IMR-90 (cell line): Measurements from ENCODE around the gene PCBP4. TPM values are rescaled to one million over a fixed set of nuclear protein-coding genes. Genes with fewer than 3 reads are reported as not detected.

Experiments used
- ATAC-seq: fragments of 200-7000 bp; cut with Tn5 transposase; 2 replicates; pipeline ENCODE4 v1.9.1; 2020; ENCODE audit warnings: low read depth, mild to moderate bottlenecking, moderate library complexity
- BruUV-seq: library from RNA; stranded (reverse); fragments of 400-500 nt; replicated peaks from 2 replicates; lab custom pipeline; 2021; lab: Mats Ljungman, UMichigan
- CTCF ChIA-PET: fragments of 300-600 bp; formaldehyde crosslinking; extraction: SDS; loops from one replicate; lab custom pipeline; 2021; ENCODE audit warnings: antibody characterized with exemption; lab: Yijun Ruan, JAX
- POLR2A ChIA-PET: fragments of 300-600 bp; sonication (Branson Sonifier 250); formaldehyde crosslinking; loops from one replicate; lab custom pipeline; 2022; ENCODE audit warnings: antibody characterized with exemption; ENCODE audit not compliant: unreplicated experiment; lab: Charles Lee
- DNase-seq: peaks from one replicate; pipeline ENCODE4 v3.0.0; 2013
- H2AFZ ChIP-seq: replicated peaks from 2 replicates; pipeline ENCODE3; 2013; ENCODE audit warnings: low read length, mild to moderate bottlenecking; ENCODE audit not compliant: poor library complexity
- H2AK5ac ChIP-seq: 2 replicates; pipeline ENCODE4 v1.6.1; 2013; ENCODE audit warnings: low read depth, low read length, inconsistent platforms
- H2AK9ac ChIP-seq: replicated peaks from 2 replicates; pipeline ENCODE3; 2013; ENCODE audit warnings: mild to moderate bottlenecking, low read depth, low read length, moderate library complexity; ENCODE audit not compliant: poor library complexity
- H2BK120ac ChIP-seq: 2 replicates; pipeline ENCODE4 v1.6.1; 2013; ENCODE audit warnings: low read depth, low read length, inconsistent platforms
- H2BK15ac ChIP-seq: 3 replicates; pipeline ENCODE4 v1.6.1; 2013; ENCODE audit warnings: low read depth, low read length, inconsistent platforms
- H2BK20ac ChIP-seq: 2 replicates; pipeline ENCODE4 v1.6.1; 2013; ENCODE audit warnings: low read depth, mild to moderate bottlenecking, inconsistent platforms, low read length, moderate library complexity
- H2BK5ac ChIP-seq: 2 replicates; pipeline ENCODE4 v1.6.1; 2013; ENCODE audit warnings: mild to moderate bottlenecking, low read depth, low read length, inconsistent platforms; ENCODE audit not compliant: poor library complexity, severe bottlenecking
- H3K14ac ChIP-seq: replicated peaks from 2 replicates; pipeline ENCODE4 v1.6.1; 2013; ENCODE audit warnings: low read depth, low read length, inconsistent platforms
- H3K18ac ChIP-seq: 2 replicates; pipeline ENCODE4 v1.6.1; 2013; ENCODE audit warnings: low read depth, low read length, control low read depth
- H3K23ac ChIP-seq: 2 replicates; pipeline ENCODE4 v1.6.1; 2013; ENCODE audit warnings: low read depth, low read length, inconsistent platforms
- H3K27ac ChIP-seq: 2 replicates; pipeline ENCODE4 v1.5.1; 2013; ENCODE audit warnings: mild to moderate bottlenecking, control low read depth, low read length; ENCODE audit not compliant: insufficient read depth
- H3K27me3 ChIP-seq: 2 replicates; pipeline ENCODE4 v1.6.1; 2013; ENCODE audit warnings: low read length; ENCODE audit not compliant: control insufficient read depth, insufficient read depth
- H3K36me3 ChIP-seq: 2 replicates; pipeline ENCODE4 v1.6.1; 2013; ENCODE audit warnings: low read length, mixed read lengths; ENCODE audit not compliant: control insufficient read depth, insufficient read depth
- H3K4ac ChIP-seq: 2 replicates; pipeline ENCODE4 v1.6.1; 2013; ENCODE audit warnings: low read depth, low read length, inconsistent platforms
- H3K4me1 ChIP-seq: 2 replicates; pipeline ENCODE4 v1.6.1; 2013; ENCODE audit warnings: low read length, mixed read lengths; ENCODE audit not compliant: control insufficient read depth, insufficient read depth
- H3K4me2 ChIP-seq: 2 replicates; pipeline ENCODE4 v1.6.1; 2013; ENCODE audit warnings: low read depth, mild to moderate bottlenecking, control low read depth, low read length, moderate library complexity
- H3K4me3 ChIP-seq: 2 replicates; pipeline ENCODE4 v1.5.1; 2013; ENCODE audit warnings: low read depth, mild to moderate bottlenecking, control low read depth, low read length, moderate library complexity; ENCODE audit not compliant: insufficient read depth
- H3K56ac ChIP-seq: 2 replicates; pipeline ENCODE4 v1.6.1; 2013; ENCODE audit warnings: low read length, inconsistent platforms; ENCODE audit not compliant: insufficient read depth; ENCODE audit errors: extremely low read depth
- H3K79me1 ChIP-seq, 2 experiments: 2 replicates each; pipeline ENCODE4 v1.6.1; 2013; ENCODE audit warnings: low read length in 2 of 2, inconsistent platforms in 1 of 2, low read depth in 1 of 2
- H3K9ac ChIP-seq: 2 replicates; pipeline ENCODE4 v1.6.1; 2013; ENCODE audit warnings: low read depth, low read length, control low read depth
- H3K9me1 ChIP-seq: 2 replicates; pipeline ENCODE4 v1.6.1; 2013; ENCODE audit warnings: low read length, inconsistent platforms; ENCODE audit not compliant: insufficient read depth
- H3K9me3 ChIP-seq: 2 replicates; pipeline ENCODE4 v1.6.1; 2013; ENCODE audit warnings: low read length; ENCODE audit not compliant: control insufficient read depth, insufficient read depth
- H4K20me1 ChIP-seq: 2 replicates; pipeline ENCODE4 v1.6.1; 2013; ENCODE audit warnings: low read length, inconsistent platforms; ENCODE audit not compliant: insufficient read depth
- H4K5ac ChIP-seq: 2 replicates; pipeline ENCODE4 v1.6.1; 2013; ENCODE audit warnings: mild to moderate bottlenecking, low read depth, low read length, control low read depth
- H4K8ac ChIP-seq, 2 experiments: 2 replicates each; pipeline ENCODE4 v1.6.1; 2013; ENCODE audit warnings: low read depth in 2 of 2, low read length in 2 of 2, control low read depth in 1 of 2, inconsistent platforms in 1 of 2
- H4K91ac ChIP-seq: 2 replicates; pipeline ENCODE4 v1.6.1; 2013; ENCODE audit warnings: low read depth, low read length, inconsistent platforms; ENCODE audit not compliant: insufficient read depth
- CEBPB ChIP-seq: IDR thresholded peaks from 2 replicates; pipeline ENCODE4 v1.6.1; 2012; ENCODE audit warnings: low read depth, low read length, improper control_type of control experiment
- CTCF ChIP-seq: conservative IDR thresholded peaks from 2 replicates; pipeline ENCODE4 v1.5.1; 2012; ENCODE audit warnings: mild to moderate bottlenecking, low read depth, low read length, improper control_type of control experiment
- ELK1 ChIP-seq: fragments of 150-350 bp; IDR thresholded peaks from 2 replicates; pipeline ENCODE4 v1.6.1; 2016; ENCODE audit warnings: low read depth, mild to moderate bottlenecking, low read length, moderate library complexity, borderline replicate concordance
- FOS ChIP-seq: fragments of 150-350 bp; IDR thresholded peaks from 2 replicates; pipeline ENCODE4 v1.6.1; 2016; ENCODE audit warnings: low read depth, low read length
- MAZ ChIP-seq: IDR thresholded peaks from 2 replicates; pipeline ENCODE4 v1.6.1; 2012; ENCODE audit warnings: low read depth, mild to moderate bottlenecking, low read length, improper control_type of control experiment, moderate library complexity, borderline replicate concordance
- MXI1 ChIP-seq: IDR thresholded peaks from 2 replicates; pipeline ENCODE4 v1.6.1; 2012; ENCODE audit warnings: low read depth, mild to moderate bottlenecking, low read length, moderate library complexity, borderline replicate concordance
- NFE2L2 ChIP-seq: fragments of 150-350 bp; IDR thresholded peaks from 2 replicates; pipeline ENCODE4 v1.6.1; 2016; ENCODE audit warnings: low read depth, mild to moderate bottlenecking, low read length
- RAD21 ChIP-seq: IDR thresholded peaks from 2 replicates; pipeline ENCODE4 v1.6.1; 2012; ENCODE audit warnings: low read length, improper control_type of control experiment
- RCOR1 ChIP-seq: IDR thresholded peaks from 2 replicates; pipeline ENCODE4 v1.6.1; 2012; ENCODE audit warnings: mild to moderate bottlenecking, low read length, improper control_type of control experiment; ENCODE audit not compliant: insufficient replicate concordance
- RFX5 ChIP-seq: IDR thresholded peaks from 2 replicates; pipeline ENCODE4 v1.8.0; 2012; ENCODE audit warnings: low read depth, mild to moderate bottlenecking, low read length, moderate library complexity
- SMC3 ChIP-seq: fragments of 150-350 bp; IDR thresholded peaks from 2 replicates; pipeline ENCODE4 v1.6.1; 2016; ENCODE audit warnings: low read depth, mild to moderate bottlenecking, antibody characterized with exemption, low read length, moderate library complexity
- USF2 ChIP-seq: fragments of 150-350 bp; IDR thresholded peaks from 2 replicates; pipeline ENCODE4 v1.6.1; 2017; ENCODE audit warnings: mild to moderate bottlenecking, antibody characterized with exemption, low read length, low read depth
- WGBS, 2 experiments: methylation state at CpG; one replicate each; pipeline versions ENCODE4 v1.1.5 to v1.1.7; 2013; ENCODE audit warnings: missing lambda C conversion rate in 2 of 2; ENCODE audit not compliant: insufficient read length in 1 of 2; ENCODE audit errors: extremely low coverage in 2 of 2; 5-methylcytosine and 5-hydroxymethylcytosine counted together
- dilution Hi-C: fragments of 300-500 bp; cut with HindIII; formaldehyde crosslinking; loops from one replicate; pipeline ENCODE4 v1.14.3; 2018; ENCODE audit warnings: low sequenced_read_pairs; ENCODE audit not compliant: unreplicated experiment
- in situ Hi-C: fragments of 300-500 bp; cut with MboI; formaldehyde crosslinking; loops from 3 replicates; pipeline ENCODE4 v1.14.3; 2019; ENCODE audit warnings: low sequenced_read_pairs, inconsistent platforms, mixed read lengths
- intact Hi-C: fragments of 100-400 bp; cut with micrococcal nuclease; formaldehyde crosslinking; loops from 2 replicates; pipeline ENCODE4 v1.10.0; 2022
- polyA plus RNA-seq, 3 experiments: library from polyadenylated mRNA; depleted of rRNA; stranded (reverse); fragments of >200 nt; gene quantifications; 2 replicates each; pipeline ENCODE4 v1.2.3, GENCODE V29; 2012; ENCODE audit warnings: low replicate concordance in 1 of 3
- total RNA-seq: library from RNA; depleted of rRNA; stranded (reverse); fragments of >200 nt; gene quantifications from 2 replicates; pipeline ENCODE4 v1.2.3, GENCODE V29; 2012

PCBP4 gene
- total and polyA plus RNA-seq, 2 of the 4 experiments (the other 2 are of a cell fraction): 70.8 to 110 TPM

- no peak for TF ChIP-seq MAZ
Observed at GRCh38 chr3:51937611-51938450, 29.4 kb downstream of the PCBP4 start (continued).

- no peak overlapping the region for H3K18ac ChIP-seq
- H2AK9ac ChIP-seq: no peak overlapping the region
- peaks cover 2% of the 10 kb centered on the region; the same call in 1 of the 2 replicates for H3K4me1 ChIP-seq
- H3K23ac ChIP-seq: no peak overlapping the region
- H2AFZ ChIP-seq: no peak overlapping the region
- H3K56ac ChIP-seq: no peak overlapping the region
- no peak overlapping the region for H4K91ac ChIP-seq
- H3K4me3 ChIP-seq: no peak overlapping the region
- no peaks in the 10 kb centered on the region for H3K9me3 ChIP-seq
- no peaks in the 10 kb centered on the region for H3K27me3 ChIP-seq
- H3K79me1 ChIP-seq: peaks cover 16 to 28% of the 10 kb centered on the region in 2 experiments; a peak in 2 of 4 replicates
- in situ Hi-C loops: loop anchor here (25.0 kb wide), 1 partner anchor 550 kb away; the partner anchor contains the start of genes MANF and RBM15B
- ATAC-seq (no peak), DNase-seq (peak; percentile 36)
- dilution Hi-C loops: no loop called here
- no peak overlapping the region for H3K4ac ChIP-seq
- no peak overlapping the region for H3K14ac ChIP-seq
- no peak overlapping the region for H4K8ac ChIP-seq
- WGBS, 2 experiments: 60% methylated on average over 5 of the region's 9 CpGs; no CpG with 5 or more reads in 1 of the 2 experiments
- no peak overlapping the region for H2BK15ac ChIP-seq
- no peak overlapping the region for H2AK5ac ChIP-seq
- no peak overlapping the region for H3K9ac ChIP-seq
- intact Hi-C loops: no loop called here
- no TSS peak for BruUV-seq
- H3K9me1 ChIP-seq: no peaks in the 10 kb centered on the region
- H4K5ac ChIP-seq: no peak overlapping the region
- no peak overlapping the region for H2BK5ac ChIP-seq
- no peak overlapping the region for H2BK120ac ChIP-seq
- CTCF ChIA-PET: no interaction called here
- POLR2A ChIA-PET: no interaction called here
- peaks cover 52% of the 10 kb centered on the region for H3K36me3 ChIP-seq
- no peak overlapping the region for H3K4me2 ChIP-seq
- H2BK20ac ChIP-seq: no peak overlapping the region
- H3K27ac ChIP-seq: no peak overlapping the region
- H4K20me1 ChIP-seq: peaks cover 9% of the 10 kb centered on the region
- no peak for TF ChIP-seq MXI1
- TF ChIP-seq CTCF: no peak
- TF ChIP-seq RAD21: no peak
- no peak for TF ChIP-seq NFE2L2
- TF ChIP-seq FOS: no peak
- TF ChIP-seq CEBPB: no peak
- no peak for TF ChIP-seq USF2
- TF ChIP-seq MAZ: no peak
- no peak for TF ChIP-seq SMC3
- TF ChIP-seq RFX5: no peak
- no peak for TF ChIP-seq RCOR1
- no peak for TF ChIP-seq ELK1
Observed at GRCh38 chr3:51937014-51937413, 30.2 kb downstream of the PCBP4 start.
